ENCODE results near the gene OPCML. TPM values are rescaled to one million over a fixed set of nuclear protein-coding genes. Genes with fewer than 3 reads are reported as not detected.

OPCML gene
- total RNA-seq, 1 donor from 2014 or later = 4.1 TPM

- H3K27ac Mint-ChIP-seq (ENCODE audit: unreplicated experiment) = no peak overlapping the region
- no peaks in the 10 kb centered on the region for H3K9me3 Mint-ChIP-seq (ENCODE audit: unreplicated experiment)
- H3K4me3 Mint-ChIP-seq (ENCODE audit: unreplicated experiment) = no peak overlapping the region
- TF ChIP-seq CTCF (IDR thresholded peaks at IDR 0.05; ENCODE audit: unreplicated experiment) = no peak
- no peaks in the 10 kb centered on the region for H3K36me3 Mint-ChIP-seq (ENCODE audit: low read depth, unreplicated experiment)
- H3K27me3 Mint-ChIP-seq (ENCODE audit: unreplicated experiment) = no peaks in the 10 kb centered on the region
- no peaks in the 10 kb centered on the region for H3K4me1 Mint-ChIP-seq (ENCODE audit: unreplicated experiment)
- no peak for DNase-seq (ENCODE audit: low spot score)
Observed at GRCh38 chr11:132846075-132846474, 686.2 kb downstream of the OPCML start.

GRCh38 chr11:132844956-132845696 lies 687.2 kb downstream of the OPCML start:
- no peak overlapping the region for H3K27ac Mint-ChIP-seq (ENCODE audit: unreplicated experiment)
- TF ChIP-seq CTCF (IDR thresholded peaks at IDR 0.05; ENCODE audit: unreplicated experiment) = no peak
- H3K27me3 Mint-ChIP-seq (ENCODE audit: unreplicated experiment) = no peaks in the 10 kb centered on the region
- H3K4me1 Mint-ChIP-seq (ENCODE audit: unreplicated experiment) = no peaks in the 10 kb centered on the region
- no peaks in the 10 kb centered on the region for H3K9me3 Mint-ChIP-seq (ENCODE audit: unreplicated experiment)
- no peak overlapping the region for H3K4me3 Mint-ChIP-seq (ENCODE audit: unreplicated experiment)
- DNase-seq (ENCODE audit: low spot score) = no peak
- no peaks in the 10 kb centered on the region for H3K36me3 Mint-ChIP-seq (ENCODE audit: low read depth, unreplicated experiment)

- Mint-ChIP-seq H3K27ac (ENCODE audit: unreplicated experiment) (no peak overlapping the region), H3K27me3 (ENCODE audit: unreplicated experiment) (no peaks in the 10 kb centered on the region), H3K4me3 (ENCODE audit: unreplicated experiment) (no peak overlapping the region)
Observed at GRCh38 chr11:132840660-132841059, 691.6 kb downstream of the OPCML start.

GRCh38 chr11:132840191-132840590 lies 692.1 kb downstream of the OPCML start:
- Mint-ChIP-seq H3K27me3 (ENCODE audit: unreplicated experiment) (no peaks in the 10 kb centered on the region), H3K4me3 (ENCODE audit: unreplicated experiment) (no peak overlapping the region), H3K9me3 (ENCODE audit: unreplicated experiment) (no peaks in the 10 kb centered on the region), H3K27ac (ENCODE audit: unreplicated experiment) (no peak overlapping the region), H3K4me1 (ENCODE audit: unreplicated experiment) (no peaks in the 10 kb centered on the region), H3K36me3 (ENCODE audit: low read depth, unreplicated experiment) (no peaks in the 10 kb centered on the region)
- DNase-seq (ENCODE audit: low spot score) = no peak
- no peak for TF ChIP-seq CTCF (IDR thresholded peaks at IDR 0.05; ENCODE audit: unreplicated experiment)

More at GRCh38 chr11:132840660-132841059, 691.6 kb downstream of the OPCML start:
- Mint-ChIP-seq H3K36me3 (ENCODE audit: low read depth, unreplicated experiment) (no peaks in the 10 kb centered on the region), H3K4me1 (ENCODE audit: unreplicated experiment) (no peaks in the 10 kb centered on the region), H3K9me3 (ENCODE audit: unreplicated experiment) (no peaks in the 10 kb centered on the region)
- TF ChIP-seq CTCF (IDR thresholded peaks at IDR 0.05; ENCODE audit: unreplicated experiment) = no peak
- no peak for DNase-seq (ENCODE audit: low spot score)

- no peak for DNase-seq (ENCODE audit: low spot score)
- Mint-ChIP-seq H3K27ac (ENCODE audit: unreplicated experiment) (no peak overlapping the region), H3K27me3 (ENCODE audit: unreplicated experiment) (no peaks in the 10 kb centered on the region), H3K36me3 (ENCODE audit: low read depth, unreplicated experiment) (no peaks in the 10 kb centered on the region), H3K4me3 (ENCODE audit: unreplicated experiment) (no peak overlapping the region), H3K9me3 (ENCODE audit: unreplicated experiment) (no peaks in the 10 kb centered on the region), H3K4me1 (ENCODE audit: unreplicated experiment) (no peaks in the 10 kb centered on the region)
- no peak for TF ChIP-seq CTCF (IDR thresholded peaks at IDR 0.05; ENCODE audit: unreplicated experiment)
Observed at GRCh38 chr11:132839236-132839945, 692.9 kb downstream of the OPCML start.
